GM21737 (cell line): ENCODE results near the gene ITGB1BP2.
"Not testable (repeated sequence)": the region's sequence is repeated elsewhere in the genome, so short reads cannot be mapped to it uniquely, and the experiment has no call there.

Source experiments
- ATAC-seq: cut with Tn5 transposase; IDR thresholded peaks from one replicate; pipeline ENCODE4 v1.9.1; 2021; ENCODE audit warnings: mild to moderate bottlenecking, moderate library complexity; ENCODE audit not compliant: unreplicated experiment

Gene ITGB1BP2

DNA sequence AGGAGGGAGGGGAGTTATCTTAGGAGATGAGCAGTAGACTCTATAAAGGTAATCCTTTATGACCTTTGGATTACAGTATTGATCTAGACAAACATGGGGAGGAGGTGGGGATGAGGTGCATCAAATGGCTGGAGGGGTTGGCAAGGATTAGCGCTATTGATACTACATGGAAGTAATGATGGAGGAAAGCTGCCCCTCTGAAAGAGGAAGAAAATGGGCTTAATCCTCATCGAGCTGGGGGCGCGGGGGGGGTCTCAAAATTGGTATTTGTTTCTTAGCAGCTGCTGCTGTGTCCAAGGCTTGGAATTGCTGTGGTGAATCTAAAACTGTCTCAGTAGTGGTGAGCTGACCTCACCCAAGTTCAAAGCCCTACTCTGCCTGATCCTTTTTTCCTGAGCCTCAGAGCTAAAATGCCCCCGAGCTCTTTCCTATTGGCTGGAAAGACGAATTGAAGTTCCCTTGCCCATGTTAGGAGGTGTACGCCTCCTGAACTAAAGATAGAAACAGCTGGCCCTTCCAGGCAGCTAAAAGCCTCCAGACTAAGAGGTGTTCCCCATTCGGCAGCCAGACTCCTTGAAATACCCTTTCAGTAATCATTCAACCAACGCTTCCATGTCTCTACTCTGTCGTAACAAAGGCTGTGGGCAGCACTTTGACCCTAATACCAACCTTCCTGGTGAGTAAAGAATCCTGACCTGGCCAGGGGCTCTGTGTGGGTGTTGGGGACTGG, at the start of gene ITGB1BP2:
Gene ITGB1BP2, plus strand, starts transcription at position 556 of the 730 bp plus-strand sequence. Its CDS starts 57 bp downstream, at position 613.
- ATAC-seq, result no peak

DNA sequence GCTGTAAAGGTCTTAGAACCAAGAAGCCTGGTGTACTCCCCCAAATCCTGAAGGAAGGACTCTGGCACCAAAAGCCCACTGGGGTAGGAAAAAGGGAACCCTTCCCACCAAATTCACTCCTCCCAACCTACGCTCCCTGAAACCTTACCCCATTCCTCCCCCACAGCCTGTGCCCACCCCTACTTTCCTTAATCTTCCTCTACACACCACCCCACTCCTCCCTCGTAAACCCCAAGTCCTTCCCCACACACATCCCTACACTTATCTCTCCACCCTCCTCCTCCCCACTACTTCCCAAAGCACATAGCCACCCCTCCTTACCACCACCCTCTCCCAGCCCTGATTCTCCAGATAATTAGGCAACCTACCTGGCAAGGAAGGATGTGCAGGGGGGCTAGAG, 49.3 kb upstream of the ITGB1BP2 start:
- no peak for ATAC-seq

DNA sequence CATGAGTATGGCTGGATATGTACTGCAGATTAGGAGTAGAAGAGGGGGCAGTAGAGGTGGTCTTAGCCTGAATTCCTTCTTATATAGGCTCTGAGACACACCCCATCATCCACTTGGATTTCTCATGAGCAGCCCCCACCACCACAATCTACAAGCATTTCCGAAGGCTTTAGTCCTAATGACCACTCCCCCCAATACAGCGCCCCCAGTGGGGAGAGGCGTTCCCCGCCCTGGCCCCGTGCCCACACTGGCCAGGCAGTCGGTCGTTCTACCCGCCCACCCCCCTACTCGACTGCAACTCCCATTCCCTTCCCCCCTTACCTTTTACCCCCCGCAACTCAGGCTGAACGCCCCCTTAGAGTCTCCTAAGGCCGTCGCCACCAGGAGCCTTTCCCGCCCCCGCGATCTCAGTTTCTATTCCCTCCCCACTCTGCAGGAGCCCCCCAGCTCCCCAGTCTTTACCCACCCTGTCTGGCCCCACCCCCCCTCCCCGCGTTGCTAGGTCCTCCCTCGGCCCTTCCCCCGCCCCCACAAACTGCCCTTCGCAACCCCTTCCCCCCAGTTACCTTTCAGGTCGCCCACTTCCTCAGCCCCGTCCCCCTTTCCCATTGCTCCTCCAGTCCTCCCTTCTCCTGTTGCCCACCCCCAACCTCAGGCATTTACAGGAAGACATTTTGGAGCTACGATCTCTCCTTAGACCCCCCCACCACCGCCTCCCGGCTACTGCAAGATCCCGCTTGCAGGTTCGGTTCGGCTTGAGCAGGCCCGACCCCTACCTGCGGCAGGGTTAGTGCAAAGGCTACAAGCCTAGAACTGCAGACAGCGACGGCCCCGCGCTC, 48.1 kb upstream of the ITGB1BP2 start:
- ATAC-seq, result no peak

DNA sequence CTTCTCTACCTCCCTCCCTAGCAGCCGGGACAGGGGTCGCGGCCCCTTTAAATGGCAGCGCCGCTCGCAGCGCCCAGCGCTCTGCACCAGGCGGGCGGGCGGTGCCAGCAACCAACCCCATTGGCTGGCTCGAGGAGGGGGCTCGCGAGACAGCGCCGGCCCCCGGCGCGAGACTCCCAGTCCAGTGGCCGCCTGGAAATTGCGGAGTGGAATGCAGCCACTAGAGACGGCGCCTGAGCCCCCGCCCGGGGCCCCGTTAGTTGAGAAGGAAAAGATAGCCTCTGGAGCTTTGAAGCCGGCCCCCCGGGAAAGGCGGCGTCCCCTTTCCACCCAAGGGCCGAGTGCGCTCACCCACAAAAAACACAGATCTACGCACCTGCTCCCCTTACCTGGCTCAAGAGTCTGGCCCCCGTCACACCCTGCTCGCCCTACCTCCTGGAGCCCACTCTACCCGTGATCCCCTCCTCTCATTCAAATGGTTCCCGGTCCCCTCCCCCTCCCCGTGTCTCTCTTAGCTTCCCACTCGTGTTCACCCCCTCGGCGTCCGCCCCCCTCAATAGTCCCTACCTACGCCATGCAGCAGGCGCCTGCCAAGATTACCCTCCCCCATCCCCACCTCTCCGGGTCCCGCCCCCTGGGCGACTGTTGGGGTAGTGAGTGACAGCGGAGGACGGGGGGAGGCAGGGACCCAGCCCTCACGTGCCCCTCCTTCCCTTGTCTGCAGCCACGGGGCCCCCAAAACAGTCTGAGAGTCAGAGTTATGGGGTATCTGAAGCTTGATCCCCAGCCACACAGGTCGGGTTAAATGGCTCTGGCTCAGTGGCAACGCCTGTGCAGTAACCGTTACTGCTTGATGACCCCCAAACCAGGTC, 47.2 kb upstream of the ITGB1BP2 start, which contains the start of gene ZMYM3:
Gene ZMYM3, minus strand, starts transcription at position 49 of the 872 bp plus-strand sequence. CDS start 885 bp downstream, outside the sequence.
- peak; percentile 82 for ATAC-seq

GRCh38 chrX:71256051-71256450, 45.5 kb upstream of the ITGB1BP2 start:
- ATAC-seq, result no peak

DNA sequence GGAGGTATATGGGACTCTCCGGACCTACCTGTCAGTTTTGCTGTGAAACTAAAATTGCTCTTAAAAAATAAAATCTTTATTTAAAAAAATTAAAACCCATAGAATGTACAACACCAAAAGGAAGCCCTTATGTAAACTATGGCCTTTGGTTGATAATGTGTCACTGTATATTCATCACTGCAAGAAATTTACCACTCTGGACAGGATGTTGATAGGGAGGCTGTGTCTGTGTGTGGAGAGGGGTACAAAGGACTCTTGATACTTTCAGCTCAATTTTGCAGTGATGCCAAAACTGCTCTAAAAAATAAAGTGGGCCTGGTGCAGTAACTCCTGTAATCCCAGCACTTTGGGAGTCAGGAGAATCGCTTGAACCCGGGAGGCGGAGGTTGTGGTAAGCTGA, 44.7 kb upstream of the ITGB1BP2 start:
- ATAC-seq, result no peak

- ATAC-seq, result not testable (repeated sequence)
Measured at GRCh38 chrX:71268624-71269023, 32.9 kb upstream of the ITGB1BP2 start.

DNA sequence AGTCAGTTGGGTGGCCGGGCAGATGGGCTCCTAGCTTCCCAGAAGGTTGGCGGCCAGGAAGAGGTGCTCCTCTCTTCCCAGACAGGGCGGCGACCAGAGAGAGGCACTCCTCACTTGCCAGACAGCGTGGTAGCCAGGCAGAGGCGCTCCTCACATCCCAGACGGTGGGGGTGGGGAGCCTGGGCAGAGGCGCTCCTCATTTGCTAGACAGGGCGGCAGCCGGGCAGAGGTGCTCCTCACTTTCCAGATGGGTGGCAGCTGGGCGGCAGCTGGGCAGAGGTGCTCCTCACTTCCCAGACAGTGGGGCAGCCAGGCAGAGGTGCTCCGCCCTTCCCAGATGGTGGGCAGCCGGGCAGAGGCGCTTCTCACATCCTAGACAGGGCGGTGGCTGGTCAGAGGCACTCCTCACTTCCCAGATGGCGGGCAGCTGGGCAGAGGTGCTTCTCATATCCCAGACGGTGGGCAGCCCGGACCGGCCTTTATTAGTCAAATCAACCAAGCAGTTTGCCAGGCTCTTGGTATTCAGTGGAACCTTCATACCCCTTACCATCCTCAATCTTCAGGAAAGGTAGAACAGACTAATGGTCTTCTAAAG, 31.7 kb upstream of the ITGB1BP2 start:
- ATAC-seq, result no peak

- not testable (repeated sequence) for ATAC-seq
Measured at GRCh38 chrX:71272313-71272712, 29.2 kb upstream of the ITGB1BP2 start.

DNA sequence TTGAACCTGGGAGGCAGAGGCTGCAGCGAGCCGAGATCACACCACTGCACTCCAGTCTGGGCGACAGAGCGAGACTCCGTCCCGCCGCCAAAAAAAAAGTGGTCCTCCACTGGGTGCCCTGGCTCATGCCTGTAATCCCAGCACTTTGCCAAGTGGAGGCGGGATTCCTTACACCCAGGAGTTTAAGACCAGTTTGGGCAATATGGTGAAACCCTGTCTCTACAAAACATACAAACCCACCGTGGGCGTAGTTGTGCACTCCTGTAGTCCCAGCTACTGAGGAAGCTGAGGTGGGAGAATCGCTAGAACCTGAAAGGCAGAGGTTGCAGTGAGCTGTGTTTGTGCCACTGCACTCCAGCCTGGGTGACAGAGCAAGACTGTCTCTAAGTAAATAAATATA, 20.2 kb upstream of the ITGB1BP2 start:
- ATAC-seq, result not testable (repeated sequence)

DNA sequence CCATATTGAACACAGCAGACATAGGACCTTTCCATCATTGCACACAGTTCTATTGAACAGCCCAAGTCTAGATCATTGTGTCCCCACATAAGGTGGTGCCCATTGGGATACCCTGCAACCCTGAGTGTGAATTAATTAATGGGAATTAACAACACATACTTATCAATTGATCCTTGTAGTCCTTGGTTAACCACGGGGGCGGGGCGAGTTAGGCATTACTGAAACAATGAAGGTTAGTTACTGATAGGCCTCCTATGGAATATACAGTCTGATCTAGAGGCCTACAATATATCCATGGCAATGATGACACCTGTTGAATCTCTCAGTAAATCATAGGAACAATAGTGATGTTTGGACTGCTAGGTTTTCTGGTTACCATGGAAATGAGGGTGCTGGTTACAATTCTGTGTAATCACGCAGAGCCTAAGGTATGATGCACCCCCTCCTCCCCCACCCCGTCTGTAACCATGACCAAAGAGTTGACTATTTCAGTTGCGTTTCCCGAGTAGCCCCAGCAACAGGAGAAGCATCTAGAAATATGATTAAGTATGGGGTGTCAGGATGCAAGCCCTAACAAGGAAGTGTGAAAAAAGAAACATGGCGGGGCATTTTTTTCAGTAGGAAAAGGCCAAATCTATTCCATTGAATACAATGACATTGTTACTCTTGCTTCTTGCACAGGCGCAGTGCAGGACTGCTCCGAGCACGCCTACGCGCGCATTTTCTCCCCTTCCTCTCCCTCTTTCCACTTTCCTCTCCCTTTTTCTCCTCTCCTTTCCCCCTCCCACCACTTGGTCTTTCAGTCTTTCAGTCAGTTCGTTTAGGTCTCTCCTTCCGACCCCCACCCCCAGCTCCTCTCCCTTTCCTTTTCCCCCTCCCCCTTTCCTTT, 18.8 kb upstream of the ITGB1BP2 start:
- peak; percentile 23 for ATAC-seq

DNA sequence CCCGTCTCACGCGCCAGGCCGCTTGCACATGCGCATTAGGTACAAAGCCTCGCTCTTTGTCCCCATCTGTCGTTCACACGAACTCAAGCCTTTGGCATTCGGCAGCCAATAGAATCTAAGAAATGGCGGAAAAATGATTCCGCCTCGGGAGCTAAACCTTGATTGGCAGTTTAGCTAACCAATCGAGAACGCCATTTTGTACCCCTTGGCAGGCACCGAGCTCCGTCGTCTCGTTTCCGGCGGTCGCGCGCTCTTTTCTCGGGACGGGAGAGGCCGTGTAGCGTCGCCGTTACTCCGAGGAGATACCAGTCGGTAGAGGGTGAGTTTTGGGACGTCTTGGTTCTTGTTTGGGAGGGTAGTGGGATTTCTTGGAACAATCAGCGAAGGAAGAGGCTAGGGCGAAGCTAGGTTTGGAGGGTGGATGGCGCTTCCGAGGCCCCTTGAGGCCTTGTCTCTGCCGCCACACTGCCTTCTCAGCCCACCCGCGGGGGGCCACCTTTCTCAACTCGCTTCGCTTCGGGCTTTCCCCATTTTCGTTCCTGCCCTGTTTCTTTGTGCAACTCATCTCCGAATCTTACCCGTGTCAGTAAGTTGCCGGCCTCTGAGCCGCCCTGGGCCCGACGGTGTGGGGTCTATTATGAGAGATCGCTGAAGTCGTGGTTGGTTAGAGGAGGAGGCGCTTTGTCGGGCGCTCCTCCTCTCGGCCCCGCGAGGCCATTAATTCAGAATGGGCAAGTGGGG, 18.0 kb upstream of the ITGB1BP2 start, which contains the start of gene NONO:
Gene NONO, plus strand, starts transcription at position 233 of the 741 bp plus-strand sequence. CDS start 7,003 bp downstream, outside the sequence.
- peak; percentile 83 for ATAC-seq

DNA sequence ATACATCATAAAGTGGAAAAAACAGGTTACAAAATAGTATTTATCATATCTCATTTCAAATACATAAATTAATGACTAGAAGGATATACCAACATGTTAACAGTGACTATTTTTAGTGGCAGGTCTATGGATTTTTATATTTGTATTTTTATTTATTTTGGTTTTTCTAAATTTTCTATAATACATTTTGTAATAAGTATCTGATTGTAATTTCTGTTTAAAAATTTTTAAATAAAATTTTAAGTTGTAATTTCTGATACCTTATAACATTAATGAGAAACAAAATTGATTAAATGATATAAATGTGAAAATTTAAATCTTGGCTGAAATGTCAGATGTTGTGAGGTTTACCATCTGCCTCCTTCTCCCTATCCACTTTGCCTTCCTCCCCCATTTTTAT, 15.6 kb upstream of the ITGB1BP2 start:
- ATAC-seq, result no peak

- no peak for ATAC-seq
Measured at GRCh38 chrX:71291381-71291780, 10.2 kb upstream of the ITGB1BP2 start.

GRCh38 chrX:71292669-71293365, 8.7 kb upstream of the ITGB1BP2 start:
- ATAC-seq, result no peak

- ATAC-seq, result no peak
Measured at GRCh38 chrX:71296806-71297205, 4.7 kb upstream of the ITGB1BP2 start.

- no peak for ATAC-seq
Measured at GRCh38 chrX:71298119-71298518, 3.4 kb upstream of the ITGB1BP2 start.

DNA sequence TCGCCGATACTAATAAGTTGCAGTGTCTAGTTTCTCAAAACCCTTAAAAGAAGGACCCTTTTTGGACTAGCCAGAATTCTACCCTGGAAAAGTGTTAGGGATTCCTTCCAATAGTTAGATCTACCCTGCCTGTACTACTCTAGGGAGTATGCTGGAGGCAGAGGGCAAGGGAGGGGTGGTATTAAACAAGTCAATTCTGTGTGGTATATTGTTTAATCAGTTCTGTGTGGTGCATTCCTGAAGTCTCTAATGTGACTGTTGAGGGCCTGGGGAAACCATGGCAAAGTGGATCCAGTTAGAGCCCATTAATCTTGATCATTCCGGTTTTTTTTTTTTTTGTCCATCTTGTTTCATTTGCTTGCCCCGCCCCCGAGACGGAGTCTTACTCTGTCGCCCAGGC, 1.5 kb upstream of the ITGB1BP2 start:
- not testable (repeated sequence) for ATAC-seq
